Choroid plexus epithelial cell (primary cell): ENCODE measurements around the gene REPS1.

Experiments used
- DNase-seq: peaks from one replicate; pipeline ENCODE4 v3.0.0-alpha.2; 2010; ENCODE audit warnings: low read depth
- H3K4me3 ChIP-seq: 2 replicates; pipeline ENCODE4 v1.5.1; 2011; ENCODE audit warnings: low read depth, mild to moderate bottlenecking, control low read depth, low read length, moderate library complexity
- TF ChIP-seq, protein P1 (sequence below): conservative IDR thresholded peaks from 2 replicates; pipeline ENCODE4 v1.5.1; 2011; ENCODE audit warnings: low read depth, mild to moderate bottlenecking, control low read depth, inconsistent platforms, low read length, moderate library complexity

Gene REPS1

DNA sequence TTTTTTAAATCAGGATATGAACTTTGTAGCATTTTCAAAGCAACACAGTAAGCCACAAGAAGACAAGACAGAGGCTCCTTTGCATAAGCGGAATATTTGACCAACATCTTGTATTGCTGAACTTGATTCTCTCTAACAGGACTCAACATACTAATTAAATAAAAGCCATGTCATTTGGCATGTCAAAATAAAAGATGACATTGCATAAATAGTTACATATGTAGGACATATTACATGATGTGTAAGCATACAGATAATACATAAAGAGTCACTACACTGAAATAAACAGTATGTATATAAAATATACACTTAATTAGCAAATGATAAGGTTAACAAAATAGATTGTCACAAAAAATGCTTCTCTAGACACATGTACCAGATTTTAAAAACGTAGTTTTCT is 62.2 kb downstream of the REPS1 start:
- no peak for DNase-seq
- no peak overlapping the region for H3K4me3 ChIP-seq
- TF ChIP-seq, protein P1, sequence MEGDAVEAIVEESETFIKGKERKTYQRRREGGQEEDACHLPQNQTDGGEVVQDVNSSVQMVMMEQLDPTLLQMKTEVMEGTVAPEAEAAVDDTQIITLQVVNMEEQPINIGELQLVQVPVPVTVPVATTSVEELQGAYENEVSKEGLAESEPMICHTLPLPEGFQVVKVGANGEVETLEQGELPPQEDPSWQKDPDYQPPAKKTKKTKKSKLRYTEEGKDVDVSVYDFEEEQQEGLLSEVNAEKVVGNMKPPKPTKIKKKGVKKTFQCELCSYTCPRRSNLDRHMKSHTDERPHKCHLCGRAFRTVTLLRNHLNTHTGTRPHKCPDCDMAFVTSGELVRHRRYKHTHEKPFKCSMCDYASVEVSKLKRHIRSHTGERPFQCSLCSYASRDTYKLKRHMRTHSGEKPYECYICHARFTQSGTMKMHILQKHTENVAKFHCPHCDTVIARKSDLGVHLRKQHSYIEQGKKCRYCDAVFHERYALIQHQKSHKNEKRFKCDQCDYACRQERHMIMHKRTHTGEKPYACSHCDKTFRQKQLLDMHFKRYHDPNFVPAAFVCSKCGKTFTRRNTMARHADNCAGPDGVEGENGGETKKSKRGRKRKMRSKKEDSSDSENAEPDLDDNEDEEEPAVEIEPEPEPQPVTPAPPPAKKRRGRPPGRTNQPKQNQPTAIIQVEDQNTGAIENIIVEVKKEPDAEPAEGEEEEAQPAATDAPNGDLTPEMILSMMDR: no peak

- no peak for DNase-seq
- H3K4me3 ChIP-seq: no peak overlapping the region
- TF ChIP-seq, protein P1: no peak
These were observed 64.5 kb downstream of the REPS1 start for GRCh38 chr6:138923561-138923960.

DNA sequence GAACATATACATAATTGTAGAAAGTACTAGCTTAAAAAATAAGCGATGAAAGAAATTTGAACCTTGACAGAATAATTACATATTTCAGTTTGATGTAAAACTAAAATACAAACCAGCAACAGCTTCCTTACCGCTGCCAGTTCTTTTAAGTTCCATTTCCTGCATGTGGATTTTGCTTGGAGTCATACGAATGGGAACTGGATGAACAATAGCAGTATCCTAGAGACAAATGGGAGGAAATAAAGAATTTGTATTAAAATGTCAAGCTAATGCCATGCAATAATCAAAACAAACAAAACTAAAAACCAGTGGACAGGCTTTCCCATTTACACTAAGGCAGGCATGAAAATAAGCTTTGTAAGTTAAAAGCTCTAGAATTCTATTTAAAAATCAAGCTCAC is 67.1 kb downstream of the REPS1 start:
- TF ChIP-seq, protein P1: no peak
- DNase-seq: no peak
- no peak overlapping the region for H3K4me3 ChIP-seq

GRCh38 chr6:138914701-138915100 is 73.4 kb downstream of the REPS1 start:
- no peak for DNase-seq
- H3K4me3 ChIP-seq: no peak overlapping the region
- TF ChIP-seq, protein P1: no peak

- no peak overlapping the region for H3K4me3 ChIP-seq
- no peak for DNase-seq
- TF ChIP-seq, protein P1: no peak
These were observed 75.7 kb downstream of the REPS1 start for GRCh38 chr6:138912308-138912707.

DNA sequence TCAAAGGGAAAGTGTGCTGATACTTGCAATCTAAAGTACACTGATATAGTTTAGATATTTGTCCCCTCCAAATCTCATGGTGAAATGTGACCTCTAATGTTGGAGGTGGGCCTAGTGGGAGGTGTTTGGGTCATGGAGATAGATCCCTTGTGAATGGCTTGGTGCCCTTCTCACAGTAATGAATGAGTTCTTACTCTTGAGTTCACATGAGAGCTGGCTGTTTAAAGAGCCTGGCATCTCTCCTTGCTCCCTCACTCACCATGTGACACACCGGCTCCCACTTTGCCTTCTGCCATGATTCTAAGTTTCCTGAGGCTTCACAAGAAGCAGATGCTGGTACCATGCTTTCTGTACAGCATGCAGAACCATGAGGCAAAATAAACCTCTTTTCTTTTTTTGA is 78.1 kb downstream of the REPS1 start:
- H3K4me3 ChIP-seq: no peak overlapping the region
- TF ChIP-seq, protein P1: no peak
- DNase-seq: no peak

- H3K4me3 ChIP-seq: no peak overlapping the region
- TF ChIP-seq, protein P1: no peak
- no peak for DNase-seq
These were observed 78.5 kb downstream of the REPS1 start for GRCh38 chr6:138909511-138909910.
